Stimulated activated naive CD8-positive, alpha-beta T cell treated with anti-CD3 and anti-CD28 coated beads, Interleukin-15, Interleukin-2, amounts not matched to agents 100 U/mL and 50 U/mL, for 24 hours (primary cell): Measurements from ENCODE around the gene DCAF8.

Source experiments
- ATAC-seq: fragments of 150-1000 bp; cut with Tn5 transposase; one replicate; pipeline ENCODE4 v1.10.0; 2021
- DNase-seq: peaks from one replicate; pipeline ENCODE4 v3.0.0; 2021

Gene DCAF8

DNA sequence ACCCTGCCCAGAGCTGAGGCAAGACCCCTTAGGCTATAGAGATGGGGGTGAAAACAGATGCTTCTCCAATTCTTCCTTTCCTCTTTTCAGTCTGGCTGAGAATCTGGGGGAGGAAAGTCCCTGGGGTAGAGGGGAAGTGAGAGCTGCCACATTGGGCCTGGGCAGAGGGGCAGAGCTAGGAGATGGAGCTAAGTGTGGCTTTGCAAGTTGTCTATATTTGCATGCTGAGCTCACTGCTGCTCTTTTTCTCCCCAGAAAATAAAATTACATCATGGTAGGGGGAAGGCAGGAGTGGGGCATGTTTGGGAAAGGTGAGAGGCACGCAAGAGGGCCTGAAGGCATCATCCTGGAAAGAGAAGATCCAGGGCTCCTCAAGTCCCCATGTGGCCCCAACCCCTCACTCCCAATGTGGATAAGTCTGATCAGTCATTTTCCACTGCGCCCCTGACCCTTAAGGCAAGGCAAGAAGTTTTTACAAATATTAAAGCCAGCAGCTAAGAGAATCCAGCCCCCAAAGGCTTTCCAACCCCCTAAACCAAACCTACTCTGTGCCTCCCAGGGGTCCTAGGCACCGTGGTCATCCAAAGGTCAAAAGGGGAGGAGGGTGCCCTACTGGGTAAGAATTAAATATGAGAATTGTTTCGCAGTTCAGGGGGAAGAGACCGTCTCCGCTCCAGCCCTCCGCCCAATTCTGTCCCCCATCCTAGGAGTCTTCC, 57.7 kb downstream of the DCAF8 start:
- peak; percentile 30 for DNase-seq
- peak; percentile 19 for ATAC-seq

DNA sequence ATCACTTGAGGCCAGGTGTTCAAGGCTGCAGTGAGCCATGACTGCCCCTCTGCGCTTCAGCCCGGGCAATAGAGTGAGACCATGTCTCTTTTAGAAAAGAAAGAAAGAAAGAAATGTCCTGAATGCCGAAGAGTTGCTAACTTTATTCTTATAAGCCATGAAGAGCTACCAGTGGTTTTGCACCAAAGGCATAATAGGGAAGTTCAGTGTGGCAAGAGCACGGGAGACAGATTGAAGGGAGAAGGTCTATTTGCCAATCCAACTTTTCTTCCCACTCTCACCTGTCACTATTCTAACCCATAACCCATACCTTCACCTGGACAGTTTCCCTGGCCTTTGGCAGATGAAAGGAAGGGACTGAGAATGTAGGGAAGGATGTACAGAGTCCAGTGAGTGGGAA, 61.6 kb downstream of the DCAF8 start:
- no peak for DNase-seq
- no peak for ATAC-seq

DNA sequence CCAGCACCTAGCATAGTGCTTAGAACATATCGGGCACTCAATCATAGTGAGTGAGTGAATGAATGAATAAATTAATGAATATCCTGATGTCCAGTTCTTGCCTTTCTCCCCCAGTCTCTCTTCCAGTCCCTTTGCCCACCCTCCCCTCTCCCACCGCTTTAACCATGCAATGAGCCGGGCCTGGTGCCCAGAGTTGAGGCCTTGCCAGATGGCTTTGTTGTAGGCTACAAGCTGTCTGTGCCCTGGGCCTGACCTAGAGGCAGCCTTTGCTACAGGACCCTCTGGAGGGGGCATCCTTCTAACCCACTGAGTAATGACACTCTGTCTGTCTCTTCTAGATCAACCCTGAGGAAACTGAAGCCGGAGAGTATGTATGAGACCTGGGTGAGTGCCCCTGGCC, 65.1 kb downstream of the DCAF8 start:
- DNase-seq: no peak
- ATAC-seq: no peak

DNA sequence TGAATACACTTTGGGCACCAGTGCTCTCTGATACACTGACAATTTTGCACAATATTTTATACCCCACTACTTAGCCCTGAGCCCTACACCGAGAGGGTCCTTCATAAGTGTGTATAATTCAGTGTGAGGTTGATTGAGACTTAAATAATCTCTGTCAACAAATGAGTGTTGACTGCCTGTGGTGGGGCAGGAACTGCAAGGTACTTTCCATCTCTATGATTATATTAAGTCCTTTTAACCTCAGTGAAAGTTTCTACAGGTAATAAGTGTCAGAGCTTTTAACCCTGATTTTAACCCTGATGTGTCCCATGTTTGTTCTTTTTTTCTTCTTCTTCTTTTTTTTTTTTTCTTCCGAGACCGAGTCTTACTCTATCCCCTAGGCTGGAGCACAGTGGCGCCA, 66.2 kb downstream of the DCAF8 start:
- ATAC-seq (no peak), DNase-seq (no peak)

DNA sequence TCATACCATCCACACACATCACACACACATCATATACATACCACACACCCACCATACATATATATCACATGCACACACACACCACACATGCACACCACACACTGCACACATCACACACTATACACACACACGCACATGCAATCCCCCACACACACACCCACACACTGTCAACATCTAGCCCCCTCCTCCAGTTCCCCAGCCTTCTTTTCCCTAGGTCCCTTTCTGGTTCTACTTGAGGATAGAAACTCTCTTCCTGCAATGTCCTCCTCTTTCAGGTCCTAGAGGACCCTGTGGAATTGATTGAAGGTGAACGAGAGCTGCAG, 67.7 kb downstream of the DCAF8 start:
- ATAC-seq: no peak

DNA sequence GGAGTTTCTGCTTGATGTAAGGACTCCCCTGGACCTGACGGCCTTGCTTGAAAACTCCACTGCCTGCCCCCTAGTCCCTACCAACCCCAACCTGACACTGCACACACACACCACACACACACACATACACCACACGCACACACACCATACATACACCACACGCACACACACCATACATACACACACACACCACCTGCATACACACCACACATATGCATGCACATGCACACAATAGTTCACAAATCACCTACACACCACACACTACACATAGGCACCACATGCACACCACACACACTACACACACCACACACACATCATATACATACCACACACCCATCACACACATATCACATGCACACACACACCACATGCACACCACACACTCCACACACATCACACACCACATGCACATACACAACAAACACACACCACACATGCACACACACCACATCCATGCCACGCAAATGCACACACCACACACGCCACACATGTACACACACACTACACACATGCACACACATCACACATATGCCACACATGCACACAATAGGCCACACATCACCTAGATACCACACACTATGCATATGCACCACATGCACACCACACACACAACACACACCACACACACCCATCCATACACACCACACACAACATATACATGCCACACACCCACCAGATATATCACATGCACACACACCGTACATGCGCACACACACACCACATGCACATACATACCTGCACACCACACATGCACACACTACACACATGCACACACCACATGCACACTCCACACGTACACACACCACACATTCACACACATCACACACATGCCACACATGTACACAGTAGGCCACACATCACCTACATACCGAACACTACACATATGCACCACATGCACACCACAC, 68.3 kb downstream of the DCAF8 start:
- DNase-seq (no peak), ATAC-seq (no peak)

More for the DNA sequence above, 67.7 kb downstream of the DCAF8 start:
- DNase-seq: no peak

DNA sequence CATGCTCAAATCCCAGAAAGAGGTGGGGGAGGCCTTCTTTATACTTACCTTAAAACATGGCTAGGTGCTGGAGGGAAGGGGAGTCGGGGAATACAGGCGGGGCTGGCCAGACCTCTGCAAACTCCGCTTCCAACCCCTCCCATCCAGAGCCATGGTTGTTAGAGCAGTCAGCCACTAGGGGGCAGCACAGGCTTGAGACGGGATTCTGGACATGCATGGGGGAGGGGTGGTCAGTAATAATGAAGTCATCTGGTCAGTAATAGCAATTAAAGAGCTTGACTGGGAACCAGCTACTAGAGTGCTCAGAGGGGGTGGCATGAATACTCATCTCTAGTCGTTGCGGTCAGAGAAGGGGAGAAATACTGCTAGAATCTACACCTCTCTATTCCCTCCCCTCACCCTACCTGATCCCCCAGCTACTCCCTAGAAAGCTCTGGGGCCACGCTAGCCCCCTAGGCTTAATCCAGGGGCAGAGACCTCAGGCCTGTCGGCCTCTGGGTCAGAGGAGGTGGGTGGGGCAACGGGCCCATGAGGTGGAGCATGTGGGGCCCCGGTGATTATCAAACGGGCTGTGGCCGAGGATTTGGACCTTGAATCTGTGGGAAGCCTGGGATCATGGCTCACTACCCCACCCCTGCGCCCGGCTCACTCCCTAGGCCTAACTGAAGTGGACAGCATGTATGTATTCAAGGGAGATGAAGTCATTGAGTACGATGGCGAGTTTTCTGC, 69.1 kb downstream of the DCAF8 start:
- DNase-seq (peak; percentile 90), ATAC-seq (peak; percentile 67)

DNA sequence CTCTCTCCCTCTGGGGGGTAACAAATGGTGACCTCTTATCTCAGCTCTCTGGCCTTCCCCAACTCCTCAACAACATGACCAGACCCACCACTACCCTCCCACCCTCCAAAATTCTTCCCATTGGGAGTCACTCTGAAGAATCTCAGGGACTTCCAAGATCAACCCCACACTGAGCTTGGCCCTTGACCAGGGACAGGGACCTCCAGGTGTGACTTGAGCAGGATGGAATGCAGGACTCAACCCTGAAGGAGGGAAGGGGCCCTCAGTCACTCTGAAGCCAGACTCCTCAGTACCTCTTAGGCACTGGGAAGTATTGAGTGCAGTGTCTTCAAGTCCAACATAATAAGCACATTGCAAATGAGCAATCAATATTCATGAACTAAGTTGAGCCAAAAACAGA, 70.1 kb downstream of the DCAF8 start:
- no peak for ATAC-seq
- DNase-seq: no peak

DNA sequence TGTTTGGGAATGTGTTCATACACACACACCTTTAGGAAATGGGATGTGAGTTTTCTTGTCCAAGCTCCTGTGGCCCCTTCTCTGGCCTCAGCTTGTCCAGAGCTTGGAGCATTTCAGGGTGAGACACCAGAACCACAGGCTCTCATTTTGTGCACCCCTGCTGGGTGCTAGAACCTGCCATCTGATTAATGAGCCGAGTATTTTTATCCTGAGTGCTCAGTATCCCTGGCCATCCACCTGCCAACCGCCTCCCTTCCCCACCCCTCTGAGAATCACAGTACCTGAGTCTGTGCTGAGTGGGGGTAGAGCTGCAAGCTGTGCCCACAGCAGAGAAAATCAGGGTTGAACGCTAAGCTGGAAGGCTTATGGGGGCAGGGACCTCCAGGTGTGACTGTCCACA, 70.6 kb downstream of the DCAF8 start:
- DNase-seq (no peak), ATAC-seq (no peak)

DNA sequence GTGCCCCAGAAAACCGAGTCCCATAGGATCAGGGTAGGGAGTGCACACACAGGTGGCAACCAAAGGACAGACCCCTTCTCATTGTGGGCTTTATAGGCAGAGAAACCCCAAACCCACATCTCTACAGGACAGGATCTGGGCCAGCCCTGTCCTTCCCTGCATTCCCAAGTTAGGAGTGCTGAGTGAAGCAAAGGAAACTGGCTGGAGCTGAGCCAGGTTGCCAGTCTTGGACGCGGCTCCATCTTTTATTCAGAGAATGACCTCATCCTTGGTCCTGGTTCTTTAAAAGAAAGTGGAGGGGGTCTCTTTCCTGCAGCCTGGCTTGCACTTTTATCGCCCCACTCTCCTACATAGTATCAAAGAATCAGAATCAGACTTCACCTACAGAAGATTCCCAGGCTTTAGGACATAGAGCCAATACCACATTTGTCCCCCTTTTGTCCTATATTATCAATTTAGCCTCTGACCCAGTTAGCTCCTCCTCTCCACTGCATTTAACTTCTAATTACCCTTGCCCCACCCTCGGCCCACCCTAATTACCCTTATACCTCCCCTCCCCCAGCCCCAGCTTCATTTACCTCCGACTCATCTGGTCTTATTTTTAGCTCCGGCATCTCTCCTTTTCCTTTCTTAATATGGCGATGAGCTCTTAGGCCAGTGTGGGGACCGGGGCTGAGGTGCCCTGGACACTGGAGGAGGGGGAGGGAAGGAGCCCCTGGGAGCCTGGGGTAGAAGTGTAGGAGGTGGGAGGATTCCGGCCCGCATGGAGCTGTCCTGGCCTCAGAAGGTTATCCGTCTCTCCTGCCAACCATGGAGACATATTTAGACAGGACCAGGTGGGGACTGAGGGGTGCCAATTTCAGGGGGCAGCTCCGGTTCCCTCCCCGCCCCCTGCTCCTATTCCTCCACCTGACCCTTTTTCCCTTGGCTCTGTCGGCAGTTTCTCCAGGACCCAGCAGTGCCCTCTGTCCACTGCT, 72.4 kb downstream of the DCAF8 start, which contains the start of gene CASQ1:
Gene CASQ1 (plus strand): TSS at position 927 of the 977 bp plus-strand sequence. CDS start 177 bp downstream, outside the sequence.
- DNase-seq (no peak), ATAC-seq (no peak)

DNA sequence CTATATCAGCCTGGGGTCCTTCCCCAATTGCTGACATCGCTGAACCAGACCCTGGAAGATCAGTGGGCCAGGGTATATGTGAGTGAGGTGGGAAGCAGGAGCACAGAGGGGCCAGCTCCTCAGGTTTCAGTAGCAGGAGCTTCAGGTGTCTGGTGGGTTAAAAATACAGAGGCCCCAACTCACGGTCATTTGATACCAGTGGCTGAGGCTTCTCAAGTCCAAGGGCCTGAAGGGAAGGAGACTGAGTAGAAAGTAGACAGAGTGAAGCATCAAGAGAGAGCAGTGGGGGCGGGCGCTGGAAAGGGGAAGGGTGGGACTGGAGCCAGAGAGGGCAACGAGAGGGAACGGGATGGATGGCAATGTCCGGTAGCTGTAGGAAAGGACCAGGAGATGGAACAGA, 74.0 kb downstream of the DCAF8 start:
- no peak for ATAC-seq

DNA sequence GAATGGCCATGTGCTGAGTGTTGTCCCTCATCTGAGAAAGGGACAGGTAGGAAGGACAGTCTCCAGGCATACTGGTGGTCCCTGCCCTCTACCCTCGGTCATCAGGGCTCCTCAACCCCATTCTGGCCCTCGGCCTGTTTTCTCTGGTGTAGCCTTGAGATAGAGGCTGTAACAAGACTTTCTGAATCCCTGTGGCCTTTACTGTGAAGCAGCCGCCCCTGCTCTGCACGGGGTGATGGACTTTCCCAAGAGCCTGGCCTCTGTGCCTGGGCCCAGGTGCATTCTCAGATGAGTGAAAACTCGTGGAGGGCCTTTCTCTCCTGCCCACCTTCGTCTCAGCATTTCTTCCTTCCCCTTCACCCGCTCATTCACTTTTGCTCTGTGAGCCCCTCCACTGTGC, 74.9 kb downstream of the DCAF8 start:
- DNase-seq (no peak), ATAC-seq (no peak)

More for the DNA sequence above, 74.0 kb downstream of the DCAF8 start:
- no peak for DNase-seq

DNA sequence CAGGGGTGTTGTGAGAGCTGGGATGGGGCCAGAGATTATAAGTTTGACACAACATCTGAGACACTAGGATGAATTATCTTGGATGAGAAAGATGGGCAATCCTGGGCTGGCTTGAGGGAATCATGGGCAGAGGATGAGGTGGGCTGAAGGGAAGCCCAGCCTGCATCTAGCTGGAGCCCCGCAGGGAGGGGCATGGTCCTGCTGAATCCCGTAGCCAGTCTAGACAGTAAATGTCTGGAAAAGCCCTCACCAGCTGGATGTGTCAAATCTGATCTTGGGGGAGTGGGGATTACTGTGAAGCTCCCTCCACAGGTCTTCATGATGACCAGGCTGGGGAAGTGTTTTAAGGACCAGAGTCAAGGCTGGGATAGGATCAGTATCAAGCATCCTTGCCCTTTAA, 75.6 kb downstream of the DCAF8 start:
- no peak for DNase-seq
- no peak for ATAC-seq

DNA sequence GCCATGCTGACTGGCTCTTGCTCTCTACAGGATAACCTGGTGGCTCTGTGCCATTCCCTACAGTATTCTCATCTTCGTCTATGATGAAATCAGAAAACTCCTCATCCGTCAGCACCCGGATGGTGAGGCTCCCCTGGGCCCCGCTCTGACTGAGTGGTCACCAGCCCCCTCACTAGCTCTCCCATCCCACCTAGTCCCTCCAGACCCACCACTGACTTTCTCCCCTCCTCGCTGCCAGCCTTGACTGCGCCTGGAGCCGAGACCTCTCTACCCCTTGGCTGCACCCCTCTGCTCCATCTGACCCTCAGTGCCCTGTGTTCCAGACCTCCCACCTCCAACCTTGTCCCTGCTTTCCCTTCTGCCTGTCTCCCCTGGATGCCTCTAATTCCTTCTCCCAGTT, 76.1 kb downstream of the DCAF8 start:
- no peak for ATAC-seq
- DNase-seq: no peak

DNA sequence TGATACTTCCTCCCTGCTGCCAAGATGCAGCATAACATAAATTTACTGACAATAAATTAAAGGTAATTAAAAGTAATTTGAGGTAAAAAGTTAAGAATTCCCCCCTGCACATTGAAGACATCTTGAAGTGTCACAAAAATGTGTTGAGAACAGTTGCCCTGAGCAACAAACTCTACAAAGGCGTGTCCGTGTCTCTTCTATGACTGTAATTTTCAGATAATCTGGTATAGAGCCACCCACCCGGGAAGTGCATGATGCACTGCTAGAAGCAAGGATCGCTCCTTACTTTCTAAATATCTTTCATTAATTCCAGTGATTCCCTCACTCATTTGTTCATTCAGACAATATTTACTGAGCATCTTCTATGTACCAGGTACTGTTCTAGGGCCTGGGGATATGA, 83.0 kb downstream of the DCAF8 start:
- ATAC-seq: no peak
- no peak for DNase-seq

DNA sequence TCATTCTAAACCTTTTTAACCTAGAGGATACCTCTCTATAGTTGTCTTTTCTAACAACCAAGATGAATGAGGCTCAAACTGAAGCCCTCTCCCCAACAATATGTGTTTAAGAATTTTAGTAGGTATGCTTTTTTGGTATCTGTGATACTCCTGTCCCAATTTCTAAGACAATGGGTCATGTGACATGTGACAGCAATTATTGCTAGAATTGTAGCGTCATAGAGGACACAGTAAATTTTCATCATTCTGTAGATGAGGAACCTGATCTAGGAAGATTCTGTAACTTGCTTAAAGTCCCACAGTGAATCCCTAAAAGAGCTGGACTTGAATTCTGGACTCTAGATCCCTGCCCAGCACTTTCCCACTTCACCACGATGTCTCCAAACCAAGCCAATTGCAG, 83.6 kb downstream of the DCAF8 start:
- no peak for ATAC-seq
- no peak for DNase-seq

DNA sequence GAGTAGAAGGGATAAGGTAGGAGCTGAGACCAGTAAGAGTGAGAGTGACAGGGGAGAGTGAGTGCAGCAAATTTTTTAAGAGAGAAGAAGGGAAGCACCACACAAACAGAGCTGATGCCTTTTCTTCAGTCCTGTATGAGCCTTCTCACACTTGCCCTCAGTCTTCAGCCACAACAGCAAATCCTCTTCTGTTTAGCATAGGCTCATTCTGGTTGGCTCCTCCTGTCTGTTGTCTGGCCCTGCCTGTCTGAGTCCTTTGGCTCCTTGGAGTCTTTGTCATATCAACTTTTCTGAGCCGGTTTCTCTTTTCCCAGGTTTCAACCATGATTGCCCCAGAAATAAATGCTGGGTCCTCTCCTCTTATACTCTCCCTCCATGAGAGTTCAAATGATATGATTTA, 84.7 kb downstream of the DCAF8 start:
- no peak for DNase-seq
- ATAC-seq: no peak

DNA sequence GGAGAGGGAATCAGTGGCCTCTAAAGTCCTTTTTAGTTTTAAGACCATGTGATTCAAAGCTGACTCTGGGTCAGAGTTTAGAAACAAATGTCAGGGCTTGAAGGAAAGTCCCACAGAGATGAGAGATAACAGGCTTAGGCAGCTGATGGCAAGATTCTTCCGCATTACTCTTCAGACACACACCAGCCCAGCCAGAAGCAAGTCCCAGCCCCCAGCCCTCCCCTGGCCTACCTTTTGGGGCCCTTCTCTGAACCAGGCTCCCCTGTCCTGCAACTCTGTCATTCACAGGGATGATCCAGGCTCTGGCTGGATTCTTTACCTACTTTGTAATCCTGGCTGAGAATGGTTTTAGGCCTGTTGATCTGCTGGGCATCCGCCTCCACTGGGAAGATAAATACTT, 85.1 kb downstream of the DCAF8 start:
- ATAC-seq: peak; percentile 41
- no peak for DNase-seq

DNA sequence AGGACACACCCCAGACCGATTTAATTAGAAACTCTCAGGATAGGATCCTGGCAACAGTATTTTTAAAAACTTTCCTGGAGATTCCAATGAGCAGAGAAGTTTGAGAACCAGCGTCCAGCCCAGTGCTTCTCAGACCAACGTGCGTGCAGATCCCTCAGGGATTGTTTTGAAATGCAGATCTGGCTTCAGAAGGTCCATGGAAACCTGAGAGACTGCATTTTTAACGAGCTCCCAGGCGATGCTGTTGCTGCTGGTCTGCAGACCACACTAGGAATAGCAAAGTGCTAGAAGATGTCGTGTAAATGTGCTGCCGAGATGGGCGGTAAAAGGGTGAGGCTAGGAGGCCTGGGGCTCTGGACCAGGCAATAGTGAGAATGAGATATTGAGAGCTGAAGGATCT, 90.4 kb downstream of the DCAF8 start:
- DNase-seq (no peak), ATAC-seq (no peak)

DNA sequence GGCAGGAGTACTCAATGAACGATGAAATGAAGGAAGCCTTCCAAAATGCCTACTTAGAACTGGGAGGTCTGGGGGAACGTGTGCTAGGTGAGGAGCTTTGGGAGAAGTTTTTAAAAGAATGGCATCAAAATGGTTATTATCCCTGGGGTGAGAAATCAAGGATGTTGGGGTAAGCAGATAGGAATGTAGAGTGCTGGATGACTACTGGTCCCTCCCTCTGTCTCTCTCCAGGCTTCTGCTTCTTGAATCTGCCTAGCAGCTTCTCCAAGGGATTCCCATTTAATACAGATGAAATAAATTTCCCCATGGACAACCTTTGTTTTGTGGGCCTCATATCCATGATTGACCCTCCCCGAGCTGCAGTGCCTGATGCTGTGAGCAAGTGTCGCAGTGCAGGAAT, 91.0 kb downstream of the DCAF8 start:
- ATAC-seq: no peak
- no peak for DNase-seq

DNA sequence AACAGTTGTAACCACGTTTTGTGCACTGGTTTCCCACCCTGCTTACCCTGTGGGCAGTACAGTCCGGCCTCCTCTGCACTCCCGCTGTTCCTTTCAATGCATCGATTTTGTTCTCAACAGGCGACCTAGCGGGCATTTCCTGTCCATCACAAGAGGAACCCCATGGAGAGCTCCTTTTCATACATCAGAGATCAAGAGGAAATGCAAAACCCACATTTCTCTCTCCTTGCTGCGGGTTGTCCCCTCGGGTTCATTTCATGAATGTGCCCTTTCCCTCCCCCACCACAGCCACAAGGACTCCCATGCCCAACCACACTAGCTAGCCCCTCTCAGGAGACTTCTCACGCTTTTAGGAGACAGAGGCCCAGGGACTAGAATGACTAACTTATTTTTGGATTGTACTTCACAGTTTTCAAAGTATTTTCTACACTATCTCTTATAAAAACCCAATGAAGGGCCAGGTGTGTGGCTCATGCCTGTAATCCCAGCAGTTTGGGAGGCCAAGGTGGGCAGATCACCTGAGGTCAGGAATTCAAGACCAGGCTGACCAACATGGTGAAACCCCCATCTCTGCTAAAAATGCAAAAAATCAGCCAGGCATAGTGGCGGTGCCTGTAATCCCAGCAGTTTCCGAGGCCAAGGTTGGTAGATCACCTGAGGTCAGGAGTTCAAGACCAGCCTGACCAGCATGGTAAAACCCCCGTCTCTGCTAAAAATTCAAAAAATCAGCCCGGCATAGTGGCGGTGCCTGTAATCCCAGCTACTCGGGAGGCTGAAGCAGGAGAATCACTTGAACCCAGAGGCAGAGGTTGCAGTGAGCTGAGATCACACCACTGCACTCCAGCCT, 92.6 kb downstream of the DCAF8 start:
- DNase-seq (peak; percentile 63), ATAC-seq (peak; percentile 69)
